Memory B cell (primary cell): ENCODE measurements around the gene BTG1.

Experiments used
- ATAC-seq: fragments of 150-1000 bp; cut with Tn5 transposase; 2 replicates; pipeline ENCODE4 v1.10.0; 2021; ENCODE audit warnings: low read depth, mild to moderate bottlenecking, moderate library complexity
- DNase-seq, 2 donors: peaks; one replicate each; pipeline ENCODE4 v3.0.0; 2022; ENCODE audit warnings: low spot score in 2 of 2
- H3K27ac Mint-ChIP-seq: one replicate; pipeline ENCODE4 v1.8.0; 2022; ENCODE audit warnings: mild to moderate bottlenecking, moderate library complexity, mixed read lengths
- H3K27me3 Mint-ChIP-seq: one replicate; pipeline ENCODE4 v1.8.0; 2022; ENCODE audit warnings: mixed read lengths
- H3K36me3 Mint-ChIP-seq: one replicate; pipeline ENCODE4 v1.8.0; 2022; ENCODE audit warnings: mild to moderate bottlenecking, mixed read lengths
- H3K4me1 Mint-ChIP-seq: one replicate; pipeline ENCODE4 v1.8.0; 2022; ENCODE audit warnings: mixed read lengths
- H3K4me3 Mint-ChIP-seq: one replicate; pipeline ENCODE4 v1.8.0; 2022; ENCODE audit warnings: mild to moderate bottlenecking, moderate library complexity, mixed read lengths
- H3K9me3 Mint-ChIP-seq: one replicate; pipeline ENCODE4 v1.8.0; 2022; ENCODE audit warnings: mixed read lengths

The BTG1 gene

GRCh38 chr12:92167075-92167474, 21.4 kb upstream of the BTG1 start:
- no peak for ATAC-seq

DNA sequence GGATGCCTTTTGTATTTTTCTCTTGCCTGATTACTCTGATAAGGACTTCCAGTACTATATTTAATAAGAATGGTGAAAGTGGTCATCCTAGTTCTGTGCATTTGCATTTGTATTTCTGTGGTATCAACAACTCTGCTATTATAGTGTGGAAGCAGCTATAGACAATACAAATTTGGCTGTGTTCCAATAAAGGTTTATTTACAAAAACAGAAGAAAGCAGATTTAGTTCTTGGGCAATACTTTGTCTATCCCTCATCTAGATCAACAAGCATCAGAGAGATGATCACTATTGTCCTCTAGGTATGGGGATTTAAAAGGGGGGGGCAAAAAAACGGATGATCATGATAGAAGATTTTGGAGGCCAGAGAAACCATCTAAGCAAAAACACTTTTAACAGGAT, 19.1 kb upstream of the BTG1 start:
- DNase-seq, result no peak
- ATAC-seq, result no peak
- Mint-ChIP-seq H3K27me3 (no peaks in the 10 kb centered on the region), H3K4me1 (peaks cover 45% of the 10 kb centered on the region), H3K4me3 (no peak overlapping the region), H3K9me3 (no peaks in the 10 kb centered on the region), H3K36me3 (peaks cover 3% of the 10 kb centered on the region), H3K27ac (no peak overlapping the region)

More at GRCh38 chr12:92167075-92167474, 21.4 kb upstream of the BTG1 start:
- no peak for DNase-seq
- Mint-ChIP-seq H3K27me3 (no peaks in the 10 kb centered on the region), H3K36me3 (peaks cover 3% of the 10 kb centered on the region), H3K4me3 (no peak overlapping the region), H3K9me3 (no peaks in the 10 kb centered on the region), H3K27ac (peak overlapping the region; percentile 53), H3K4me1 (peaks cover 45% of the 10 kb centered on the region)

DNA sequence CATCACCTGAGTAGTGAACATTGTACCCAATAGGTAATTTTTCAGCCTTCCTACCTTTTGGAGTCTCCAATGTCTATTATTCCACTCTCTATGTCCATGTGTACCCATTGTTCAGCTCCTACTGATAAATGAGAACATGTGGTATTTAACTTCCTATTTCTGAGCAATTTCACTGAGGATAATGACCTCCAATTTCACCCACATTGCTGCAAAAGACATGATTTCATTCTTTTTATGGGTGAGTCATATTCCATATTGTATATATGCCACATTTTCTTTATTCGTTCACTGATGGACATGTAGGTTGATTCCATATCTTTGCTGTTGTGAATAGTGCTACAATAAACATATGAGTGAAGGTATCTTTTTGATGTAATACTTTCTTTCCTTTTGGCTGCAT, 16.4 kb upstream of the BTG1 start:
- no peak for ATAC-seq
- no peaks in the 10 kb centered on the region for H3K27me3 Mint-ChIP-seq

GRCh38 chr12:92158796-92159439, 13.3 kb upstream of the BTG1 start:
- H3K4me3 Mint-ChIP-seq, result peak overlapping the region; percentile 73
- peaks cover 63% of the 10 kb centered on the region for H3K4me1 Mint-ChIP-seq
- no peaks in the 10 kb centered on the region for H3K9me3 Mint-ChIP-seq
- H3K27me3 Mint-ChIP-seq, result no peaks in the 10 kb centered on the region
- H3K36me3 Mint-ChIP-seq, result peaks cover 3% of the 10 kb centered on the region
- H3K27ac Mint-ChIP-seq, result peak overlapping the region; percentile 96
- no peak for DNase-seq
- ATAC-seq, result peak; percentile 84

More for the DNA sequence above, 16.4 kb upstream of the BTG1 start:
- no peak overlapping the region for H3K4me3 Mint-ChIP-seq
- no peak for DNase-seq
- peaks cover 58% of the 10 kb centered on the region for H3K4me1 Mint-ChIP-seq
- H3K36me3 Mint-ChIP-seq, result peaks cover 3% of the 10 kb centered on the region
- no peaks in the 10 kb centered on the region for H3K9me3 Mint-ChIP-seq
- H3K27ac Mint-ChIP-seq, result peak overlapping the region; percentile 96

GRCh38 chr12:92156704-92157395, 11.2 kb upstream of the BTG1 start:
- peak overlapping the region; percentile 96 for H3K27ac Mint-ChIP-seq
- peak; percentile 37 for ATAC-seq
- no peaks in the 10 kb centered on the region for H3K27me3 Mint-ChIP-seq
- DNase-seq, result no peak
- peak overlapping the region; percentile 84 for H3K4me3 Mint-ChIP-seq
- peaks cover 6% of the 10 kb centered on the region for H3K36me3 Mint-ChIP-seq
- peaks cover 53% of the 10 kb centered on the region for H3K4me1 Mint-ChIP-seq
- no peaks in the 10 kb centered on the region for H3K9me3 Mint-ChIP-seq

- DNase-seq (no peak), ATAC-seq (no peak)
- no peaks in the 10 kb centered on the region for H3K9me3 Mint-ChIP-seq
- H3K4me3 Mint-ChIP-seq, result peak overlapping the region; percentile 84
- H3K36me3 Mint-ChIP-seq, result peaks cover 12% of the 10 kb centered on the region
- peaks cover 48% of the 10 kb centered on the region for H3K4me1 Mint-ChIP-seq
- H3K27ac Mint-ChIP-seq, result peak overlapping the region; percentile 96
- no peaks in the 10 kb centered on the region for H3K27me3 Mint-ChIP-seq
Measured at GRCh38 chr12:92156139-92156538, 10.5 kb upstream of the BTG1 start.

DNA sequence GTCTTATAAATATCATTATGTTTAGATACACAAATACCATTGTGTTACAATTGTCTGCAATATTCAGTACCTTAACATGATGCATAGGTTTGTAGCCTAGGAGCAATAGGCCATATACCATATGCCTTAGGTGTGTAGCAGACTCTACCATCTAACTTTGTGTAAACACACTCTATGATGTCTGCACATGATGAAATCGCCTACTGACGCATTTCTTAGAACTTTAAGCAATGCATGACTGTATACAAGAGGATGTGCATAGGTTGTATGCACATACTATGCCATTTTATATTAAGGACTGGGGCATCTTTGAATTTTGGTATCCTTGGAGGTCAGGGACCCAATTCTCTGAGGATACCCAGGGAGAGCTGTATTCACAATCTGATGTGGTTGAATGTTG, 10.1 kb upstream of the BTG1 start:
- ATAC-seq (no peak), DNase-seq (no peak)
- Mint-ChIP-seq H3K4me1 (peaks cover 44% of the 10 kb centered on the region), H3K36me3 (peaks cover 12% of the 10 kb centered on the region), H3K27me3 (no peaks in the 10 kb centered on the region), H3K9me3 (no peaks in the 10 kb centered on the region), H3K4me3 (peak overlapping the region; percentile 84), H3K27ac (peak overlapping the region; percentile 96)

- H3K36me3 Mint-ChIP-seq, result peaks cover 26% of the 10 kb centered on the region
- no peaks in the 10 kb centered on the region for H3K9me3 Mint-ChIP-seq
Measured at GRCh38 chr12:92151916-92152315, 6.3 kb upstream of the BTG1 start.

DNA sequence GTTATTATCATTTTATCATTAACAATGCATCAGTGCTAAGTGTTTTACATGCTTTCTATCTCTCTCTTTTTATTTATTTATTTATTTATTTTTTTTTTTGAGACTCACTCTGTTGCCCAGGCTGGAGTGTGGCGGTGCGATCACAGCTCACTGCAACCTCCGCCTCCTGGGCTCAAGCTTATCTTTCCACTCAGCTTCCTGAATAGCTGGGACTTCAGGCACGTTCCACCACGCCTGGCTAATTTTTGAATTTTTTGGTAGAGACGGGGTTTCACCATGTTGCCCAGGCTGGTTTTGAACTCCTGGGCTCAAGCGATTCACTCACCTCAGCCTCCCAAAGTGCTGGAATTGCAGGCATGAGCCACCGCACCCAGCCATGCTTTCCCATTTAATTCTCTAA, 3.9 kb upstream of the BTG1 start:
- H3K27ac Mint-ChIP-seq, result peak overlapping the region; percentile 100
- H3K9me3 Mint-ChIP-seq, result no peaks in the 10 kb centered on the region
- DNase-seq, result no peak
- no peak for ATAC-seq
- no peaks in the 10 kb centered on the region for H3K27me3 Mint-ChIP-seq
- peaks cover 32% of the 10 kb centered on the region for H3K36me3 Mint-ChIP-seq
- H3K4me3 Mint-ChIP-seq, result peak overlapping the region; percentile 45
- H3K4me1 Mint-ChIP-seq, result peaks cover 20% of the 10 kb centered on the region

More at GRCh38 chr12:92151916-92152315, 6.3 kb upstream of the BTG1 start:
- H3K4me3 Mint-ChIP-seq, result no peak overlapping the region
- H3K27ac Mint-ChIP-seq, result peak overlapping the region; percentile 18
- DNase-seq (no peak), ATAC-seq (no peak)
- H3K27me3 Mint-ChIP-seq, result no peaks in the 10 kb centered on the region
- peaks cover 37% of the 10 kb centered on the region for H3K4me1 Mint-ChIP-seq

DNA sequence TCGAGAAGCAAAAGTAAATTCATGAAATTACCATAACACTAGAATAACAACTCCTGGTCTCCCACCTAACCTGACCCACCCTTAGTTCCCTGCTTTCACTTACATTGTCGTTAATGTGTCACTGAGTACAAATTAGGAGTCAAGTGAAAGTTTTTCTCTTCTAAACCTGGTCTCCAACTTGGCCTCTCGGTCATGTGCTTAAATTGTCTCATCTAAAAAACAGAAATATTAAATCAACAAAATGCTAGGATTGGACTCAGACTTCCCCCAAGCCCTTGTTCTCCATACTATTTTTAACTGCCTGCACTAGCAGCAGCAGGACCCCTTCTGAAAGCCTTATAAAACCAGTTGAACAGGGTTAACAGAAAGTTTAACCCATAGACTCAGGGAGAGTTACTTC, 1.8 kb upstream of the BTG1 start:
- H3K4me1 Mint-ChIP-seq, result peaks cover 28% of the 10 kb centered on the region

DNA sequence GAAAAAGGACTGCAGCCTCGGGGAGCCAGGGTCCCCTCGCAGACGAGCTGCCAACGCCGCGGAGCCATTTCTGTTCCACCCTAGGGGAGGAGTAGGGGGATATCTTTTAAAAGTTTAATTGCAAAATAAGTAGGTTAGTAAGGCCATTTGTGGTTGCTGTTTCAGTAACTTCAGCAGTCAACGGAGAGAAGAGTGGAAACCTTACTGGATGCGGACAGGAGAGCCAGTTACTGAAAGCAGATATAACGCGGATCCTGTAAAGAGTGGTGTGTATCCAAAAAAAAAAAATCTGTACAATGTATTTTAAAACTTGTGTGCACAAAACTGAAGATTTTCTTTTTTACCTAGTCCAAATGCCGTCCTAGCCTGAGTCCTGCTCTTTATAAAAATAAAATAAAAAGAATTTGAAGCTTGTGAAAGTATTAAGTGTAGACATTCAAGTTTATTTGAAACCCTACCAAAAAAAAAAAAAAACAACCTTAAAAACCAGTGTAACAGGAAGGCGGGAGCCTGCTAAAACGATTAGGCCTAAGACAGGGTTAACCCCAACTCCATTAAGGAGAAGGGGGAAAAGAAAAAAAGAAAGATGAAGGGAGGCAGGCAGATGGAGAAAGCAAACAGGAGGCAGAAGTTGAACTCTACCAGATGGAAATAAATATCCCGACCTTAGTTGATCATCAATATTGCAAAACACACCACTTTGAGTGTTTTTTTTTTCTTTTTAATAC, 1.0 kb upstream of the BTG1 start:
- Mint-ChIP-seq H3K9me3 (no peaks in the 10 kb centered on the region), H3K4me3 (peak overlapping the region; percentile 100), H3K4me1 (peaks cover 25% of the 10 kb centered on the region), H3K36me3 (peaks cover 44% of the 10 kb centered on the region), H3K27ac (peak overlapping the region; percentile 100), H3K27me3 (no peaks in the 10 kb centered on the region)
- DNase-seq, result no peak
- no peak for ATAC-seq

More for the DNA sequence above, 1.8 kb upstream of the BTG1 start:
- peaks cover 45% of the 10 kb centered on the region for H3K36me3 Mint-ChIP-seq
- DNase-seq, result no peak
- H3K9me3 Mint-ChIP-seq, result no peaks in the 10 kb centered on the region
- no peaks in the 10 kb centered on the region for H3K27me3 Mint-ChIP-seq
- H3K27ac Mint-ChIP-seq, result peak overlapping the region; percentile 100
- no peak for ATAC-seq
- H3K4me3 Mint-ChIP-seq, result peak overlapping the region; percentile 87

DNA sequence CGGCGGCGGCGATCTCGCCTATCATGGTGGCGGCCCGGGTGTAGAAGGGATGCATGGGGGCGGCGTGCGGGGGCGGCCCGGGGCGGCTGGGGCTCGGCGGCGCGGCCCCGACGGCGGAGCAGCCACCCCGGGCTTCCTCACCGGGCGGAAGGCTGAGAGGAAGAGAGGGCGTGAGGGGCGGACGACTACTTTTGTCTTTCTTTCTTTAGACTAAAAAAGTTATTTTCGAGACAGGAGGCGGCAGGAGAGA, 240 bp downstream of the BTG1 start:
- H3K4me3 Mint-ChIP-seq, result peak overlapping the region; percentile 100
- ATAC-seq (no peak), DNase-seq (no peak)
- H3K4me1 Mint-ChIP-seq, result peaks cover 25% of the 10 kb centered on the region
- peak overlapping the region; percentile 100 for H3K27ac Mint-ChIP-seq
- no peaks in the 10 kb centered on the region for H3K27me3 Mint-ChIP-seq
- H3K36me3 Mint-ChIP-seq, result peaks cover 43% of the 10 kb centered on the region
- no peaks in the 10 kb centered on the region for H3K9me3 Mint-ChIP-seq

DNA sequence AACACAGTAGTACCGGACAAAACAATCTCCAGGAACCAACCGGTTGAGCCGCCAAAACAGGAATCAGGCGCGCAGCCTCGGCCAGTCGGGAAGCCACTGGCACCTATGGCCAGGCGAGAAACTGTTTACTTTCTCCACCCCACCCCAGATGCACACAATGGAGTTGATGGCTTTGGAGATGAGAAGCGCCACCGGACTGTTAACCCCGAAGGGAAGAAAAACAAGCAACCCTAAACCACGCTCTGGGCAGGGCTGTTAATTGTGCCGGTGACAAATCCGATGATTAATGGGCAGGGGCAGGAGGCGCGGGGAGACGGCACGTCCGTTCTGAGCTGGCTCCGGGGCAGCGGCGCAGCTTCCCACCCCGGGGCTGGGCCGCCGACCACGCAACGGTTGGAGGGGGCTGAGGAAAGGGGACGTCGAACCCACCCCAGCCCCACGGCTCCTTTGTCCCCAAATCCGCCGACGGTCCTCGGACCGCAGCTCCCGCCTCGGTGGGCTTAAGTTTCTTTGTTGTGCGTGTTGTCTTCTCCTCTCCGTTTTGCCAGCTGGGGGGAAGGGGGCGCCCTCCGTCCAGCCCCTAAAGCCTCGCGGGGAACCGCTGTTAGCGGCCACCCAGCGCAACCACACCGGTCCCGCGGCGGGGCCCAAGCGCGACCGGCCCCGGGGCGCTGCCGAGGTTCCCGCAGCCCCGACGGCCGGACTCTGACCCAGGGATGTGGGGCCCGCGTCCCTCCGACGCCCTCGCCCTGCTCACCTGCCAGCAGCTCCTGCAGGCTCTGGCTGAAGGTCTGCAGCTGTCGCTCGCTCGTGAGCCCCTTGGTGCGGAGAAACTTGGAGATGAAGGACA, 790 bp downstream of the BTG1 start:
- H3K4me1 Mint-ChIP-seq, result peaks cover 25% of the 10 kb centered on the region
- peak overlapping the region; percentile 100 for H3K27ac Mint-ChIP-seq
- no peak for ATAC-seq
- DNase-seq, result peak; percentile 42 to 53
- peak overlapping the region; percentile 100 for H3K4me3 Mint-ChIP-seq
- peaks cover 44% of the 10 kb centered on the region for H3K36me3 Mint-ChIP-seq
- no peaks in the 10 kb centered on the region for H3K27me3 Mint-ChIP-seq
- no peaks in the 10 kb centered on the region for H3K9me3 Mint-ChIP-seq
